K562 (cell line): ENCODE measurements around the gene SLC38A2. TPM values are rescaled to one million over a fixed set of nuclear protein-coding genes. Genes with fewer than 3 reads are reported as not detected.

ENCODE experiments used
- CAMTA2 ChIP-seq: fragments of 250-450 bp; sonication (Bioruptor Pico); conservative IDR thresholded peaks from 2 replicates; pipeline ENCODE4 v1.5.1; 2022
- HDAC1 ChIP-seq, 2 experiments: fragments of 450-650 bp; IDR thresholded peaks; 2 replicates each; pipeline ENCODE4 v1.6.1; 2016 to 2017; ENCODE audit warnings: inconsistent platforms in 1 of 2, mild to moderate bottlenecking in 1 of 2, moderate library complexity in 1 of 2
- HSF4 ChIP-seq: fragments of 250-450 bp; sonication (Bioruptor Pico); IDR thresholded peaks from 2 replicates; pipeline ENCODE4 v2.1.2; 2022; ENCODE audit warnings: mild to moderate bottlenecking, moderate library complexity, borderline replicate concordance
- ILF3 ChIP-seq: fragments of 450-650 bp; IDR thresholded peaks from 2 replicates; pipeline ENCODE4 v1.6.1; 2018; ENCODE audit warnings: antibody characterized with exemption, mild to moderate bottlenecking, moderate library complexity, borderline replicate concordance
- MAFF ChIP-seq: IDR thresholded peaks from 2 replicates; pipeline ENCODE4 v1.6.1; 2012; ENCODE audit warnings: low read length, improper control_type of control experiment
- PCBP1 ChIP-seq: fragments of 200-400 bp; formaldehyde crosslinking; IDR thresholded peaks from 2 replicates; pipeline ENCODE4 v1.6.1; 2018; ENCODE audit warnings: mild to moderate bottlenecking, low read depth, low read length; ENCODE audit not compliant: poor library complexity, severe bottlenecking
- RBM17 ChIP-seq: fragments of 200-400 bp; formaldehyde crosslinking; IDR thresholded peaks from 2 replicates; pipeline ENCODE4 v1.6.1; 2017; ENCODE audit warnings: low read depth, mild to moderate bottlenecking, low read length, borderline replicate concordance
- RFX5 ChIP-seq: IDR thresholded peaks from 2 replicates; pipeline ENCODE4 v1.6.1; 2011; ENCODE audit warnings: low read depth, mild to moderate bottlenecking, improper control_type of control experiment, low read length
- SIN3A ChIP-seq, 2 experiments: fragments of 150-350 bp in 1 of 2; IDR thresholded peaks; 2 replicates each; pipeline ENCODE4 v1.6.1; 2011 to 2016; ENCODE audit warnings: borderline replicate concordance in 2 of 2, low read depth in 2 of 2, low read length in 2 of 2, mild to moderate bottlenecking in 2 of 2, moderate library complexity in 2 of 2; ENCODE audit not compliant: control insufficient read depth in 1 of 2
- SOX6 ChIP-seq: fragments of 450-650 bp; IDR thresholded peaks from 2 replicates; pipeline ENCODE4 v1.6.1; 2014; ENCODE audit warnings: mild to moderate bottlenecking
- SRSF3 ChIP-seq: fragments of 200-400 bp; formaldehyde crosslinking; IDR thresholded peaks from 2 replicates; pipeline ENCODE4 v1.6.1; 2016; ENCODE audit warnings: mild to moderate bottlenecking, low read length, moderate library complexity; ENCODE audit not compliant: insufficient read depth
- TBL1XR1 ChIP-seq, 2 experiments: IDR thresholded peaks; 2 replicates each; pipeline ENCODE4 v1.6.1; 2012; ENCODE audit warnings: improper control_type of control experiment in 2 of 2, low read length in 2 of 2, mild to moderate bottlenecking in 1 of 2
- TCF7 ChIP-seq: sonication (generic); IDR thresholded peaks from 2 replicates; pipeline ENCODE4 v1.6.1; 2016; ENCODE audit warnings: antibody characterized with exemption, borderline replicate concordance
- ZNF134 ChIP-seq: fragments of 250-450 bp; sonication (Bioruptor Pico); conservative IDR thresholded peaks from 2 replicates; pipeline ENCODE4 v1.4.0; 2020
- polyA plus RNA-seq, 8 experiments: library from polyadenylated mRNA; depleted of rRNA in 4 of 8; stranded (reverse) in 5 of 8; unstranded in 3 of 8; fragments of >200 nt; fragmentation: Nextera tagmentation in 2 of 8; fragmentation: Illumina TruSeq in 1 of 8; extraction: Ambion mirVana in 2 of 8; extraction: Trizol in 1 of 8; gene quantifications; 2 replicates each; pipeline versions ENCODE4 v1.2.1 to v1.2.3, GENCODE V29; 2011 to 2014; ENCODE audit warnings: inconsistent platforms in 1 of 8, missing spikeins in 1 of 8
- total RNA-seq, 7 experiments: library from RNA; depleted of rRNA in 6 of 7; stranded (reverse); fragments of >200 nt in 6 of 7; fragmentation: Illumina TruSeq in 2 of 7; extraction: Trizol in 2 of 7; gene quantifications; 2 replicates each; pipeline versions ENCODE4 v1.2.1 to v1.2.3, GENCODE V29; 2011 to 2021; ENCODE audit warnings: low replicate concordance in 1 of 7
- TF ChIP-seq, protein P1 (sequence below): sonication (generic); formaldehyde crosslinking; IDR thresholded peaks from 2 replicates; pipeline ENCODE4 v1.5.0; 2020; ENCODE audit warnings: missing genetic modification reagents
- TF ChIP-seq, protein P2 (sequence below): sonication (generic); formaldehyde crosslinking; IDR thresholded peaks from 2 replicates; pipeline ENCODE4 v1.8.1; 2023; ENCODE audit warnings: mild to moderate bottlenecking, missing genetic modification reagents
- TF ChIP-seq, protein P3 (sequence below): IDR thresholded peaks from 2 replicates; pipeline ENCODE4 v1.6.1; 2011; ENCODE audit warnings: borderline replicate concordance, low read depth, mild to moderate bottlenecking, moderate library complexity, low read length; ENCODE audit not compliant: insufficient read depth, poor library complexity, severe bottlenecking
- TF ChIP-seq, protein P4 (sequence below): fragments of 450-650 bp; formaldehyde crosslinking; IDR thresholded peaks from 2 replicates; pipeline ENCODE4 v1.4.0; 2020; ENCODE audit warnings: mild to moderate bottlenecking, mixed read lengths
- TF ChIP-seq, protein P5 (sequence below): fragments of 450-650 bp; conservative IDR thresholded peaks from 2 replicates; pipeline ENCODE4 v1.6.1; 2016; ENCODE audit warnings: missing genetic modification characterization, low read depth, mild to moderate bottlenecking, missing compliant biosample characterization, moderate library complexity

Gene SLC38A2
- total and polyA plus RNA-seq, 9 of the 15 experiments (the other 6 are each of a cell fraction or from before 2014, with no cell fraction given): 98.7 to 292 (median 143) TPM

DNA sequence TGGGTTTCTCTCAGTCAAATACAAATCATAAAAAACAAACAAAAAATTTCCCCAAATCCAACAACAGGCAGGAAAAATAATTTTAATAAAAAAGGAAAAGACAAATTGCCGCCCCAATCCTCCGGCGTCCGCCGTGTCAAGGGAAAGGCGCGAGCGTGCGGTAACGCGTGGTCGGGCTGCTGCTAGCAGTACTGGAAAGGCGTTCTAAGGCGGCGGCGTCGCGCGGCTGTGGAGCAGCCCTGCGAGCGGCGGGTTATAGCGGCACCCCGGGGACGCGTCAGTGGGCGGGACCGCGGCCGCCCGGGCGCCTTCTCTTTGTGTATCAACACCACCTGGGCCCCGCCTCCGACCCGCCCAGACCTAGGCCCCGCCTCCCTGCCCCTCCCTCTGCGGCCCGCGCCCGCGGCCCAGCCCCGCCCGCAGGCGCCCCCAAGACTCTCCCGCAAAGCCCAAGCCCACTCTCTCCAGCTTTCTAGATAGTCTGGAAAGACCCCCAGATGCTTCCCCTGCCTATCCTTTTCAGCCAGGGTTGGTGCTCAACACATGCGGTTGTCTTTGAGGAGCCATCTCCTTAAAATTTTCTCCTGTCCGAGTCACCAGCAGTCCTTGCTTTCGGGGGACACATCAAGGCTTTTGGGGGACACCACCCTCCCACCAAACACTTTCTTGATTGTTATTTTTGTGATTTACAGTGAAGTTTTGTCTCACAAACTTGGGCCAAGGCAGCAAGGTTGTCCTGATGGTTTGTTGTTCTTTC, at the start of gene SLC38A2 (continued):
- TF ChIP-seq, protein P1, sequence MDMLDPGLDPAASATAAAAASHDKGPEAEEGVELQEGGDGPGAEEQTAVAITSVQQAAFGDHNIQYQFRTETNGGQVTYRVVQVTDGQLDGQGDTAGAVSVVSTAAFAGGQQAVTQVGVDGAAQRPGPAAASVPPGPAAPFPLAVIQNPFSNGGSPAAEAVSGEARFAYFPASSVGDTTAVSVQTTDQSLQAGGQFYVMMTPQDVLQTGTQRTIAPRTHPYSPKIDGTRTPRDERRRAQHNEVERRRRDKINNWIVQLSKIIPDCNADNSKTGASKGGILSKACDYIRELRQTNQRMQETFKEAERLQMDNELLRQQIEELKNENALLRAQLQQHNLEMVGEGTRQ (CRISPR knock-in tag): no peak
- TF ChIP-seq SOX6 (0 out of 2 replicates have a peak, but pooled peaks have one; percentile 31), ZNF134 (CRISPR knock-in tag) (no peak), SIN3A (IDR thresholded peaks at IDR 0.05; ENCODE audit: borderline replicate concordance in 2 of 2, control insufficient read depth in 1 of 2, low read depth in 2 of 2, low read length in 2 of 2) (peak; percentile 65 to 84; a peak in 3 of 4 replicates), MAFF (no peak), TCF7 (no peak), RBM17 (no peak), PCBP1 (peak; percentile 93), HSF4 (no peak), TBL1XR1 (IDR thresholded peaks at IDR 0.05; ENCODE audit: low read length in 2 of 2) (peak in 1 of 2 experiments; percentile 44; a peak in 1 of 4 replicates), CAMTA2 (no peak), ILF3 (peak; percentile 69; the same call in 1 of the 2 replicates), SRSF3 (no peak), RFX5 (no peak), HDAC1 (IDR thresholded peaks at IDR 0.05) (peak in 1 of 2 experiments; percentile 11; a peak in 1 of 4 replicates)
- TF ChIP-seq, protein P2, sequence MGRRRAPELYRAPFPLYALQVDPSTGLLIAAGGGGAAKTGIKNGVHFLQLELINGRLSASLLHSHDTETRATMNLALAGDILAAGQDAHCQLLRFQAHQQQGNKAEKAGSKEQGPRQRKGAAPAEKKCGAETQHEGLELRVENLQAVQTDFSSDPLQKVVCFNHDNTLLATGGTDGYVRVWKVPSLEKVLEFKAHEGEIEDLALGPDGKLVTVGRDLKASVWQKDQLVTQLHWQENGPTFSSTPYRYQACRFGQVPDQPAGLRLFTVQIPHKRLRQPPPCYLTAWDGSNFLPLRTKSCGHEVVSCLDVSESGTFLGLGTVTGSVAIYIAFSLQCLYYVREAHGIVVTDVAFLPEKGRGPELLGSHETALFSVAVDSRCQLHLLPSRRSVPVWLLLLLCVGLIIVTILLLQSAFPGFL (CRISPR knock-in tag): no peak
- TF ChIP-seq, protein P3, sequence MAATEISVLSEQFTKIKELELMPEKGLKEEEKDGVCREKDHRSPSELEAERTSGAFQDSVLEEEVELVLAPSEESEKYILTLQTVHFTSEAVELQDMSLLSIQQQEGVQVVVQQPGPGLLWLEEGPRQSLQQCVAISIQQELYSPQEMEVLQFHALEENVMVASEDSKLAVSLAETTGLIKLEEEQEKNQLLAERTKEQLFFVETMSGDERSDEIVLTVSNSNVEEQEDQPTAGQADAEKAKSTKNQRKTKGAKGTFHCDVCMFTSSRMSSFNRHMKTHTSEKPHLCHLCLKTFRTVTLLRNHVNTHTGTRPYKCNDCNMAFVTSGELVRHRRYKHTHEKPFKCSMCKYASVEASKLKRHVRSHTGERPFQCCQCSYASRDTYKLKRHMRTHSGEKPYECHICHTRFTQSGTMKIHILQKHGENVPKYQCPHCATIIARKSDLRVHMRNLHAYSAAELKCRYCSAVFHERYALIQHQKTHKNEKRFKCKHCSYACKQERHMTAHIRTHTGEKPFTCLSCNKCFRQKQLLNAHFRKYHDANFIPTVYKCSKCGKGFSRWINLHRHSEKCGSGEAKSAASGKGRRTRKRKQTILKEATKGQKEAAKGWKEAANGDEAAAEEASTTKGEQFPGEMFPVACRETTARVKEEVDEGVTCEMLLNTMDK: no peak
- TF ChIP-seq, protein P4, sequence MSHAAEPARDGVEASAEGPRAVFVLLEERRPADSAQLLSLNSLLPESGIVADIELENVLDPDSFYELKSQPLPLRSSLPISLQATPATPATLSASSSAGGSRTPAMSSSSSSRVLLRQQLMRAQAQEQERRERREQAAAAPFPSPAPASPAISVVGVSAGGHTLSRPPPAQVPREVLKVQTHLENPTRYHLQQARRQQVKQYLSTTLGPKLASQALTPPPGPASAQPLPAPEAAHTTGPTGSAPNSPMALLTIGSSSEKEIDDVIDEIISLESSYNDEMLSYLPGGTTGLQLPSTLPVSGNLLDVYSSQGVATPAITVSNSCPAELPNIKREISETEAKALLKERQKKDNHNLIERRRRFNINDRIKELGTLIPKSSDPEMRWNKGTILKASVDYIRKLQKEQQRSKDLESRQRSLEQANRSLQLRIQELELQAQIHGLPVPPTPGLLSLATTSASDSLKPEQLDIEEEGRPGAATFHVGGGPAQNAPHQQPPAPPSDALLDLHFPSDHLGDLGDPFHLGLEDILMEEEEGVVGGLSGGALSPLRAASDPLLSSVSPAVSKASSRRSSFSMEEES (CRISPR knock-in tag): no peak
- TF ChIP-seq, protein P5, sequence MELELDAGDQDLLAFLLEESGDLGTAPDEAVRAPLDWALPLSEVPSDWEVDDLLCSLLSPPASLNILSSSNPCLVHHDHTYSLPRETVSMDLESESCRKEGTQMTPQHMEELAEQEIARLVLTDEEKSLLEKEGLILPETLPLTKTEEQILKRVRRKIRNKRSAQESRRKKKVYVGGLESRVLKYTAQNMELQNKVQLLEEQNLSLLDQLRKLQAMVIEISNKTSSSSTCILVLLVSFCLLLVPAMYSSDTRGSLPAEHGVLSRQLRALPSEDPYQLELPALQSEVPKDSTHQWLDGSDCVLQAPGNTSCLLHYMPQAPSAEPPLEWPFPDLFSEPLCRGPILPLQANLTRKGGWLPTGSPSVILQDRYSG: no peak
